Fibroblast of mammary gland (primary cell): Measurements from ENCODE around the gene MAFF.

ENCODE experiments used
- DNase-seq: peaks from one replicate; pipeline ENCODE4 v3.0.0-alpha.2; 2010; ENCODE audit warnings: low read depth
- H3K4me3 ChIP-seq: 2 replicates; pipeline ENCODE4 v1.5.1; 2011; ENCODE audit warnings: low read depth, mild to moderate bottlenecking, low read length, moderate library complexity; ENCODE audit not compliant: control insufficient read depth
- TF ChIP-seq, protein P1 (sequence below): conservative IDR thresholded peaks from 2 replicates; pipeline ENCODE4 v1.5.1; 2011; ENCODE audit warnings: low read depth, low read length, inconsistent platforms; ENCODE audit not compliant: control insufficient read depth, insufficient read depth

The MAFF gene

GRCh38 chr22:38203855-38204514 lies 2.2 kb downstream of the MAFF start:
- peak overlapping the region; percentile 78 for H3K4me3 ChIP-seq
- DNase-seq: peak; percentile 91
- TF ChIP-seq, protein P1, sequence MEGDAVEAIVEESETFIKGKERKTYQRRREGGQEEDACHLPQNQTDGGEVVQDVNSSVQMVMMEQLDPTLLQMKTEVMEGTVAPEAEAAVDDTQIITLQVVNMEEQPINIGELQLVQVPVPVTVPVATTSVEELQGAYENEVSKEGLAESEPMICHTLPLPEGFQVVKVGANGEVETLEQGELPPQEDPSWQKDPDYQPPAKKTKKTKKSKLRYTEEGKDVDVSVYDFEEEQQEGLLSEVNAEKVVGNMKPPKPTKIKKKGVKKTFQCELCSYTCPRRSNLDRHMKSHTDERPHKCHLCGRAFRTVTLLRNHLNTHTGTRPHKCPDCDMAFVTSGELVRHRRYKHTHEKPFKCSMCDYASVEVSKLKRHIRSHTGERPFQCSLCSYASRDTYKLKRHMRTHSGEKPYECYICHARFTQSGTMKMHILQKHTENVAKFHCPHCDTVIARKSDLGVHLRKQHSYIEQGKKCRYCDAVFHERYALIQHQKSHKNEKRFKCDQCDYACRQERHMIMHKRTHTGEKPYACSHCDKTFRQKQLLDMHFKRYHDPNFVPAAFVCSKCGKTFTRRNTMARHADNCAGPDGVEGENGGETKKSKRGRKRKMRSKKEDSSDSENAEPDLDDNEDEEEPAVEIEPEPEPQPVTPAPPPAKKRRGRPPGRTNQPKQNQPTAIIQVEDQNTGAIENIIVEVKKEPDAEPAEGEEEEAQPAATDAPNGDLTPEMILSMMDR: no peak

DNA sequence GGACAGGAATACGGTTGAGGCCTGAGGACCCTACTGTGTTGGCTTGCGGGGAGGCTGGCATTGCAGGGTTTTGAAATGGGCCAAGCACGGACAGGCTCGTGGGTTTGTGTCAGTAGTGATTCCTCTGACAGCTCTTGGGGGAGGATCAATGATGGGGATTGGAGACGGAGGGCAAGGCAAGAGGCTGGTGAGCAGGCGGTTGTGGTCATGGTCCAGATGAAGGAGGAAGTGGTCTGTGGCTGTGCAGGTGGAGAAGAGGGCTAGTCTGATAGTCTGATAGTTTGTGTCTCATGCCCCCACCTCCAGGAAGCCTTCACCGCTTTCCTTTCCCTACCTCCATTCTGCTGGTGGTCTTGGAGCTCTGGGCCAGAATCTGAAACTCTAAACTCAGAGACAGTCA lies 3.0 kb downstream of the MAFF start:
- no peak for DNase-seq
- TF ChIP-seq, protein P1: no peak
- H3K4me3 ChIP-seq: no peak overlapping the region

DNA sequence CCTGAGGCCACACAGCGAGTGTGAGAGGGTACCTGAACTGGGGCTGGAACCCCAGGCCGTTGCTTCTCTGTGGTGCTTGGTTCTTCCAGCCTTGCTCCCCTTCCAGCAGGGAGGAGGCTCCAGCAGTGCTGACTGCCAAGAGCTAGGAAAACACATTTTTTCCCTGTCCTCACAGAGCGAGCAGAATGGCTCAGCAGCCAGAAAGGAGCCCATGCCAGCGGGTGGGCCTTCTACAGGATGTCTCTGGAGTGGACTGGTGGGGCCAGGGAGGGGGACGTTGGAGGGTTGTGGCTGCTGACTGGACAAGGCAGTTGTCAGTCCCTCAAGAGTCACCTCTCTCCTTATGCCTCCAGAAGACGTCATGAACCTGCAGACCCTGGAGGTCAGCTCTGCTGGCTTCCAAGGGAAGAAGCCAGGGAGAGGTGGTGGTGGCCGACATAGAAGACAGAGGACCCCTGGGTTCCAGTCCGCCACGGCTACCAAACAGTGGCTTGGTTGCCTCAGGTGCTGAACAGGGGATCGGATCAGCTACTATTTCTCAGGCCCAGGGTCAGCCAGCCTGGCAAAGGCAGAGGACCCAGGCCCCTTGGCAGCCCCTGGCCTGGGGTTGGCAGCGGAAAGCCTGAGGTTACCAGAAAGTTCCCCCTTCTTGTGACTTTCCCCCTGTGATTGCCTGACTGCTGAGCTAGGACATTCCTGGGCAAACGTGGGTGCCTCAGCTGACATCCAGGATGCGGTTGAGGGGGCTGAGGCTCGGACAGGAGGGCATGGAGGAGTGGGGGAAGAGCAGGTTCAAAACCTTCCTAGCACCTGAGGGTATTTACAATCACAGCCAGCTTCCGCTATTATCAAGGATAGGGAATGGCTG lies 3.7 kb downstream of the MAFF start:
- H3K4me3 ChIP-seq: no peak overlapping the region
- DNase-seq: peak; percentile 86
- TF ChIP-seq, protein P1: no peak

DNA sequence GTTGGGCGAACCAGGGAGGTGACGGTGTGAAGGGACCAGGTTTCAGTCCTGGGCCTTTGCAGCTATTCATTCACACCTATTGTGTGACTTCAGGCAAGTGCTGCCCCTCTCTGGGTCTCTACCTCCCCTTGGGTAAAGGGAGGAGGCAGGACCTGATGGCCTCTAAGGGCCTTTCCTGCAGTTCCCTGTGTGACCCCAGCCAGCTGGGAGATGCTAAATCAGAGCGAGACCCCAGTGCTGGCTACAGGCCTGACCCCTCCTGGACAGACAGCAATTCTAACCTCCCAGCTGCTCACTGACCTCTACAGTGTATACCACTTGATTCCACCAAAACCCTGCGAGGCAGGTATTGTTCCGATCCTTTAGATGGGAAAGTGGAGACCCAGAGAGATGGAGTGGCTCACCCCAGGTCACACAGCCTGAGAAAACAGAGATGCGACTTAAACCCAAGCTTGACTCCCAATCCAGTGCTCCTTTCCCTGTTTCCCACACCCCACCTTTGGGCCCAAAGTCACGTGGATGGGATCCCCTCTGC lies 6.2 kb downstream of the MAFF start:
- no peak for DNase-seq

GRCh38 chr22:38208551-38208968 lies 6.8 kb downstream of the MAFF start:
- TF ChIP-seq, protein P1: no peak
- no peak overlapping the region for H3K4me3 ChIP-seq
- no peak for DNase-seq

More for the DNA sequence above, 6.2 kb downstream of the MAFF start:
- H3K4me3 ChIP-seq: no peak overlapping the region
- TF ChIP-seq, protein P1: no peak

- TF ChIP-seq, protein P1: no peak
- no peak overlapping the region for H3K4me3 ChIP-seq
- DNase-seq: no peak
Measured at GRCh38 chr22:38211556-38211955, 9.8 kb downstream of the MAFF start.
